Measurements from ENCODE around the gene VAV3. TPM values are rescaled to one million over a fixed set of nuclear protein-coding genes. Genes with fewer than 3 reads are reported as not detected.

The VAV3 gene
- total and polyA plus RNA-seq, 2 donors = 7.9 to 15.8 TPM

DNA sequence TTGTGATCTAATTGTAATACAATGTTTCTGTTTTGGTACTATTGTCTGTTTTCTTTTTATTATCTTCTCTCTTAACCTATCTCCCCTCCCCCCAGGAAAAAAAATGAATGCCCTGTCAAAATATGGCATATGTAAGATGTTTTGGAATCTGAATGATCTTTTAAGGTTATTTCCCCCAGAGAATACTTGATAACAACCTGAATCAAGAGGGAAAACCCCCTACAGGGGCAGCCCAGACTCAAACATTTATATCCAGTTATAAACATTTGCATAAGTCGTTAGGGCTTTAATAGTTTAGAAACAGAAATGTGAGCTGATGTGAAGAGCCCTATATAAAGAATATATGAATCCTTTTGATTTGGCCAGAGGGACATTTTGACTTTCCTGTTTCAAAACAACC lies 169.5 kb downstream of the VAV3 start:
- no peak for DNase-seq (ENCODE audit: low read depth in 6 of 9, low spot score in 9 of 9)
- H3K27me3 ChIP-seq (ENCODE audit: control insufficient read depth in 2 of 2, insufficient read depth in 1 of 2, low read length in 1 of 2) = no peaks in the 10 kb centered on the region
- no peak overlapping the region for H3K27ac ChIP-seq (ENCODE audit: low read depth in 1 of 2, low read length in 1 of 2)
- peaks cover 0 to 20% of the 10 kb centered on the region in 2 donors for H3K4me1 ChIP-seq (ENCODE audit: control insufficient read depth in 2 of 2, insufficient read depth in 2 of 2, low read length in 2 of 2)
- no peaks in the 10 kb centered on the region for H3K36me3 ChIP-seq (ENCODE audit: control insufficient read depth in 2 of 2, insufficient read depth in 2 of 2, low read length in 1 of 2)
- no peak overlapping the region for H3K4me3 ChIP-seq (ENCODE audit: low read length in 2 of 2)
- no peaks in the 10 kb centered on the region for H3K9me3 ChIP-seq (ENCODE audit: control insufficient read depth in 2 of 2, insufficient read depth in 1 of 2, low read length in 1 of 2)
- 82% methylated on average over 1 of the region's 1 CpG for WGBS

DNA sequence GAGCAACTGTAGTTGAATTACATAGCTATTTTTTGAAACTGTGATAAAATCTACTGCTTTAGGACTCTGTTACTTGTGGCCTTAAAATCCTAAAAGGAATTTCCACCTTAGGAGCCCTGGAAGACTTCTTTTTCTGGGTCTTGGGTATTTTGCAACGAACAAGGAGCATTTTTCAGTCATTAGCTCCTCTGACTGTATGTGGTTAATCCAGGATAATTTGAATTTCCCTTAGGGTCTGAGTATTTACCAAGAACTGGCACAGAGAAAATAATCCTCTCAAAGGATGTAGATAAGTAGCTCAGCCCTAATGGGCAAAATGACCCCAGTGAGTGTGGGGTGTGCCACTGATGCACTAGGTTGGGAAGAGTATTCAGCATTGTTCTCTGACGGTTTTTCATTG lies 170.4 kb downstream of the VAV3 start:
- Histone ChIP-seq H3K36me3 (ENCODE audit: control insufficient read depth in 2 of 2, insufficient read depth in 2 of 2, low read length in 1 of 2) (no peaks in the 10 kb centered on the region), H3K4me3 (ENCODE audit: low read length in 2 of 2) (no peak overlapping the region), H3K27ac (ENCODE audit: low read depth in 1 of 2, low read length in 1 of 2) (no peak overlapping the region), H3K4me1 (ENCODE audit: control insufficient read depth in 2 of 2, insufficient read depth in 2 of 2, low read length in 2 of 2) (peaks cover 4 to 28% of the 10 kb centered on the region in 2 donors), H3K9me3 (ENCODE audit: control insufficient read depth in 2 of 2, insufficient read depth in 1 of 2, low read length in 1 of 2) (no peaks in the 10 kb centered on the region), H3K27me3 (ENCODE audit: control insufficient read depth in 2 of 2, insufficient read depth in 1 of 2, low read length in 1 of 2) (no peaks in the 10 kb centered on the region)
- DNase-seq (ENCODE audit: low read depth in 6 of 9, low spot score in 9 of 9) = no peak
- WGBS = 92% methylated on average over 2 of the region's 2 CpGs

DNA sequence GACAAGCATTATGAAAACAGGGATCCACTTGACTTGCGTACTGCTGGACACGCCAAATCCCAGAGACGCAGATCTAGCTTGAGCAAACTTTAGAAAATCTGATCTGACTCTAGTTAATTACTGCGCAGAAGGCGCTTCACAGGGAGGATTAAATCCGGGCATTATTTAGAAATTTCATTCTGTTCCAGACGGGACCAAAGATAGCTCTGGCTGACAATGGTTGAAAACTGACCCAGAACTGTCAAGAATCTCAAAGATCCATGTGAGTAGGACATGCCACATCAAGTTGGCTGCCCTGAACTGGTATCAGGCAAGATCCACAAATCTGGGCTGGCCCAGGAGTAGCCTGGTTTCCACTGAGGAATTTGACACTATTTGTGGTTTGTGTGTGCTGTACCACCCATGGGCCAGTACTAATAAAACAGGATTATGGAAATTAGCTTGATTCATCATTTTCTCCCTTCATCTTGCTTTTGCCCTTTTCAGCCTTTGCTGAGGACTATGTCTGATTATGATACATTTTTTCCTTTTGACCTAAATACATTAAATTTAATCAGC lies 171.0 kb downstream of the VAV3 start:
- Histone ChIP-seq H3K27ac (ENCODE audit: low read depth in 1 of 2, low read length in 1 of 2) (no peak overlapping the region), H3K4me3 (ENCODE audit: low read length in 2 of 2) (no peak overlapping the region), H3K9me3 (ENCODE audit: control insufficient read depth in 2 of 2, insufficient read depth in 1 of 2, low read length in 1 of 2) (no peaks in the 10 kb centered on the region), H3K36me3 (ENCODE audit: control insufficient read depth in 2 of 2, insufficient read depth in 2 of 2, low read length in 1 of 2) (no peaks in the 10 kb centered on the region), H3K27me3 (ENCODE audit: control insufficient read depth in 2 of 2, insufficient read depth in 1 of 2, low read length in 1 of 2) (no peaks in the 10 kb centered on the region), H3K4me1 (ENCODE audit: control insufficient read depth in 2 of 2, insufficient read depth in 2 of 2, low read length in 2 of 2) (peaks cover 6 to 32% of the 10 kb centered on the region in 2 donors)
- no peak for DNase-seq (ENCODE audit: low read depth in 6 of 9, low spot score in 9 of 9)
- WGBS = 94% methylated on average over 7 of the region's 7 CpGs

DNA sequence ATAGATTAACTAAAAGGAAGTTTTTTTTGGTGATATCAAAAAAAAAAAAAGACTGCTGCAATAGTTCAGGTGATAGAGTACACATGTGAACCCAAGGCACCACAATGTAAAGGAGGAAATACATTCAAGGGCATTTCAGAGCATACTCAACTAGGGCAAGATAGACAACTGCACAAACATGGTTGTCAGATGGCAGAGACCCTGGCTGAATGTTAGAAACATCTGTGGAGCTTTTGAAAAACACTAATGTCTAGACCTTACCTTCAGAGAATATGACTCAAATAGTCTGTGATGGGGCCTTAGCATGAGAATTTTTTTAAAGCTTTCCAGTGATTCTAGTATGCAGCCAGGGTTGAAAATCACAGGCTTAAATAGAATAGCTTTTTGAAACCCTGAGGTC lies 173.6 kb downstream of the VAV3 start:
- no peak overlapping the region for H3K4me3 ChIP-seq (ENCODE audit: low read length in 2 of 2)
- no peaks in the 10 kb centered on the region for H3K36me3 ChIP-seq (ENCODE audit: control insufficient read depth in 2 of 2, insufficient read depth in 2 of 2, low read length in 1 of 2)
- H3K27me3 ChIP-seq (ENCODE audit: control insufficient read depth in 2 of 2, insufficient read depth in 1 of 2, low read length in 1 of 2) = no peaks in the 10 kb centered on the region
- peaks cover 11 to 44% of the 10 kb centered on the region in 2 donors for H3K4me1 ChIP-seq (ENCODE audit: control insufficient read depth in 2 of 2, insufficient read depth in 2 of 2, low read length in 2 of 2)
- DNase-seq (ENCODE audit: low read depth in 6 of 9, low spot score in 9 of 9) = peak in 1 of 9 donors; percentile 59
- H3K27ac ChIP-seq (ENCODE audit: low read depth in 1 of 2, low read length in 1 of 2) = peak overlapping the region in 1 of 2 donors; percentile 4
- H3K9me3 ChIP-seq (ENCODE audit: control insufficient read depth in 2 of 2, insufficient read depth in 1 of 2, low read length in 1 of 2) = no peaks in the 10 kb centered on the region

DNA sequence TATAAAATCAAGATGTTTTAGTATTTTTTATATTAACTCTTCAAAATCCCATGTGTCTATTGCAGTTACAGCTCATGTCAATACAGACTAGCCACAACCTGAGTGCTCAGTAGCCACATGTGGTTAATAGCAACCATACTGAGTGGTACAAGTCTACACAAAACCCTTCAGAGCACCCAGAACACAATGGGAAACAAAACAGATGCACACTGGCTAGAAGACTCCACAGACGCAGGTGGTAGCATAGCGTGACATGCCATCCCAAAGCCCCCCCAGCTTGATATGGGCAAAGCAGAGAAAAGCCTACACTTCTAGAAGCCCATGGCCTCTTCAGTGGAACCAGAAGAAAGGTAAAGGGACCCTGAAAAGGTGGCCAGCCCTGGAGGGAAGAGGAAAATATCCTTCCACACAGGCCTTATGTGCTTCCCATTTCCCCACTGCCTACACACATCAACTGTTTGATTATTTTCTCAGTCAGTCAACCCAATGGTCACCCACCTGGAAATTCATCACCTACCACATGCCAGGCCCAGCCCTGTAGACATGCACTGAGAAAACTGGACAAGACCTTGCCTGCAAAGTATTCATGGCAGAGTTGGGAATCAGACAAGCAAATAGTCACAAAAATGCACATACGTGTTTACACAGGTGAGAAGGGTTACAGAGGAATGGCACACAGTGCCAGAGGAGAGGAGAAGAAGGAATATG lies 175.0 kb downstream of the VAV3 start:
- Histone ChIP-seq H3K4me1 (ENCODE audit: control insufficient read depth in 2 of 2, insufficient read depth in 2 of 2, low read length in 2 of 2) (peaks cover 18 to 50% of the 10 kb centered on the region in 2 donors), H3K27me3 (ENCODE audit: control insufficient read depth in 2 of 2, insufficient read depth in 1 of 2, low read length in 1 of 2) (no peaks in the 10 kb centered on the region), H3K36me3 (ENCODE audit: control insufficient read depth in 2 of 2, insufficient read depth in 2 of 2, low read length in 1 of 2) (no peaks in the 10 kb centered on the region), H3K9me3 (ENCODE audit: control insufficient read depth in 2 of 2, insufficient read depth in 1 of 2, low read length in 1 of 2) (no peaks in the 10 kb centered on the region), H3K4me3 (ENCODE audit: low read length in 2 of 2) (no peak overlapping the region), H3K27ac (ENCODE audit: low read depth in 1 of 2, low read length in 1 of 2) (no peak overlapping the region)
- 53% methylated on average over 3 of the region's 3 CpGs for WGBS
- no peak for DNase-seq (ENCODE audit: low read depth in 6 of 9, low spot score in 9 of 9)

DNA sequence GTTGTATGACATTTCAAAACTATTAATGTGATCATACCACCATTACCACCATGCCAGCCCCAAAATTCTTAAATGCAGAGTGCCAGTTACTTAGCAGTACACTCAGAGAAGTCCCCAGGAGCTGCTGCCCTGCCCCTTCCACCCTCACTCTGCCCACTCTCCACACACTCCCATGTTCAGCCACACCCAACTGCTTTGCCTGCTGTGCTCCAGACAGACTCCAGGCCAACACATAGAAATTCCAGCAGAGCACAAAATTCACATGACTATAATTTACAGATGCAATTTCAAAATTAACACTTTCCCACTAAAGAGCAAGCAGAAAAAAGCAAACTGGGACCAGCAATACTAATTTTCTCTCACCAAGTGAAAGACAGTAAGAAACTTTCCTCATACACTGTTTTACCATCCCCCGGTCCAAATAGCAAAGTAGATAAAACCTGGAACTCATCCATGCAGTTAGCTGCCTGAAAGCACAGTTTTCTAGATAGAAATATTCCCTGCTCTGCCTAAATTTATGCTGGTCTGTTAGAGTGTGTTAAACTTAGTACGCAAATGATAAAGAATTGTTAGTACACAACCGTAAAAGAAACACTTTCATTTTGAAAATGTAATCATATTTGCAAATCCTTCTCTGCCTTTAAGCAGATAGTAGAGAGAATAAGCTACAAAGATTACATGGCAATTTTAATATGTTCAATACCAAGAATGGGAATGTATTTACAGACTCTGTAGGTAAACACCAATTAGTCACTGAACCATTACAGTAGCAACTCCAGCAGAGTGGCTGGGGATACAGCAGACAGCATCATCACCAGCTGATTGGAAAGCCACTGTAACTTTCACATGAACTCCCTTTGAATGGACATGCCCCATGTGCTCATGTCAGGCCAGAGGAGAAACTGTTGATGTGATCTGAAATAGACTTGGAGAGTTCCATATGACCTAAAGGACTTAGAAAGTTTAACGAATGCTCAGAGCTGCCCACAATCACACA lies 176.5 kb downstream of the VAV3 start:
- H3K4me1 ChIP-seq (ENCODE audit: control insufficient read depth in 2 of 2, insufficient read depth in 2 of 2, low read length in 2 of 2) = peaks cover 18 to 50% of the 10 kb centered on the region in 2 donors
- WGBS = 70% methylated on average over 4 of the region's 4 CpGs
- no peak overlapping the region for H3K4me3 ChIP-seq (ENCODE audit: low read length in 2 of 2)
- H3K27me3 ChIP-seq (ENCODE audit: control insufficient read depth in 2 of 2, insufficient read depth in 1 of 2, low read length in 1 of 2) = no peaks in the 10 kb centered on the region
- DNase-seq (ENCODE audit: low read depth in 6 of 9, low spot score in 9 of 9) = no peak
- no peak overlapping the region for H3K27ac ChIP-seq (ENCODE audit: low read depth in 1 of 2, low read length in 1 of 2)
- no peaks in the 10 kb centered on the region for H3K9me3 ChIP-seq (ENCODE audit: control insufficient read depth in 2 of 2, insufficient read depth in 1 of 2, low read length in 1 of 2)
- H3K36me3 ChIP-seq (ENCODE audit: control insufficient read depth in 2 of 2, insufficient read depth in 2 of 2, low read length in 1 of 2) = no peaks in the 10 kb centered on the region

DNA sequence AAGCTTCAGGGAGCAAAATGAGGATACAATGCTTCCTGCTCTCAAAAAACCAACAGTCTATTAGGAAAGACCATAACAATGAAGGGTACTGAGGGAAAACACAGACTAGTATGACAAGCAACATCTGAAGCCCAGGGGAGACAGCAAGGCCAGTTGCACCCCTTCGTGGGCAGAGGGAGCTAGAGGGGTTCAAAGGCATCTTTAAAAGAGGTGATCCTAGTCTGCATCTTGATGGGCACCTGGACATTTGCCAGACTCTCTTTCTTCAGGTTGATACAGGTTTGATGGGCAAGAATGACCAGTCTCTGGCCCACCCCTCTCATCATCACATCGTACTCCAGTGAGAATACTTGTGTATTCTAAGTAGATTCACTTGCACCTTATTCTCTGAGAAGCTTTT lies 177.7 kb downstream of the VAV3 start:
- Histone ChIP-seq H3K27ac (ENCODE audit: low read depth in 1 of 2, low read length in 1 of 2) (no peak overlapping the region), H3K4me3 (ENCODE audit: low read length in 2 of 2) (no peak overlapping the region), H3K36me3 (ENCODE audit: control insufficient read depth in 2 of 2, insufficient read depth in 2 of 2, low read length in 1 of 2) (no peaks in the 10 kb centered on the region), H3K27me3 (ENCODE audit: control insufficient read depth in 2 of 2, insufficient read depth in 1 of 2, low read length in 1 of 2) (no peaks in the 10 kb centered on the region), H3K4me1 (ENCODE audit: control insufficient read depth in 2 of 2, insufficient read depth in 2 of 2, low read length in 2 of 2) (peaks cover 18 to 49% of the 10 kb centered on the region in 2 donors), H3K9me3 (ENCODE audit: control insufficient read depth in 2 of 2, insufficient read depth in 1 of 2, low read length in 1 of 2) (no peaks in the 10 kb centered on the region)
- no peak for DNase-seq (ENCODE audit: low read depth in 6 of 9, low spot score in 9 of 9)
- 71% methylated on average over 2 of the region's 2 CpGs for WGBS

DNA sequence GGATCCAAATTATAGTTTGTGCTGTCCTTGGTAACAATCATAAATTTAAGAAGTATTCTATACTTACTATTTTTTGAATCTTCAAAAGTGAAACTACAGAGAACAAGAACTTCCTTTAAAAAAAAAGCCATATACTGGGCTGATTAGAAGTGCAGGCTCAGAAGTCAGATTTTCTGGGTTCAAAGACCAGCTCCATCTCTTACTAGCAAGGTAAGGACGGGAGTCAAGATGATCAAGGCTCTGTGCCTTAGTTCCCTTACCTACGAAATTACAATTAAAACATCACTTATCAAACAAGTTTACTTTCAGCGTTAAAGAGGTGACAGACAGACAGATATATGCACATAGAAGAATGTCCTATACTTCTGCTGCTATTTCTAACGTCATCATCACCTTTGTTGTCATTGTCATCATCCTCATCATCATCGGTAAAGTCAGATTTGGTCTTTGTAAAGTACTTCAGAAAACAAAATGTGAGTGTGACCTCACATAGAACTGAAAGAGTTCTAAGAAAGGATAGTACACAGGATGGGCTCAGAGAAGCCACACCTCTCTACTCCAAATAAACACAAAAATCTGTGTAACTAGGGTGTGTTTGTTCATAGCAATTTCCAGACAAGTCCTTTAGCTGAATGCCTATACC lies 178.7 kb downstream of the VAV3 start:
- H3K36me3 ChIP-seq (ENCODE audit: control insufficient read depth in 2 of 2, insufficient read depth in 2 of 2, low read length in 1 of 2) = no peaks in the 10 kb centered on the region

More for the DNA sequence above, 178.7 kb downstream of the VAV3 start:
- peaks cover 18 to 41% of the 10 kb centered on the region in 2 donors for H3K4me1 ChIP-seq (ENCODE audit: control insufficient read depth in 2 of 2, insufficient read depth in 2 of 2, low read length in 2 of 2)
- H3K9me3 ChIP-seq (ENCODE audit: control insufficient read depth in 2 of 2, insufficient read depth in 1 of 2, low read length in 1 of 2) = no peaks in the 10 kb centered on the region
- no peaks in the 10 kb centered on the region for H3K27me3 ChIP-seq (ENCODE audit: control insufficient read depth in 2 of 2, insufficient read depth in 1 of 2, low read length in 1 of 2)
- WGBS = 45% methylated on average over 5 of the region's 5 CpGs
- peak in 1 of 9 donors; percentile 53 for DNase-seq (ENCODE audit: low read depth in 6 of 9, low spot score in 9 of 9)
- H3K27ac ChIP-seq (ENCODE audit: low read depth in 1 of 2, low read length in 1 of 2) = peak overlapping the region; percentile 46 to 61
- no peak overlapping the region for H3K4me3 ChIP-seq (ENCODE audit: low read length in 2 of 2)

Data from thymus (tissue), 11 donors.